Upper lobe of left lung (tissue), 6 donors: ENCODE results near the gene MMP15. TPM values are rescaled to one million over a fixed set of nuclear protein-coding genes. Genes with fewer than 3 reads are reported as not detected.

Experiments
- ATAC-seq, 2 donors: fragments of 200-7000 bp; cut with Tn5 transposase; one replicate each; pipeline ENCODE4 v1.9.1; 2022; ENCODE audit warnings: mild to moderate bottlenecking in 2 of 2, moderate library complexity in 2 of 2; ENCODE audit not compliant: low FRiP score in 2 of 2
- DNase-seq, 2 donors: peaks; one replicate each; pipeline ENCODE4 v3.0.0-alpha.2; 2019 to 2020
- H3K27ac ChIP-seq, 4 donors: fragments of 200-600 bp; sonication (generic); one replicate each; pipeline ENCODE4 v1.5.1; 2016 to 2019
- H3K27me3 ChIP-seq, 4 donors: fragments of 200-600 bp; sonication (generic); one replicate each; pipeline ENCODE4 v1.5.1; 2017 to 2019
- H3K36me3 ChIP-seq, 4 donors: fragments of 200-600 bp; sonication (generic); one replicate each; pipeline ENCODE4 v1.5.1; 2016 to 2019
- H3K4me1 ChIP-seq, 4 donors: fragments of 200-600 bp; sonication (generic); one replicate each; pipeline ENCODE4 v1.5.1; 2018 to 2019
- H3K4me3 ChIP-seq, 4 donors: fragments of 200-600 bp; sonication (generic); one replicate each; pipeline ENCODE4 v1.5.1; 2017 to 2019; ENCODE audit warnings: mild to moderate bottlenecking in 2 of 4, moderate library complexity in 1 of 4
- H3K9me3 ChIP-seq, 4 donors: fragments of 200-600 bp; sonication (generic); one replicate each; pipeline ENCODE4 v1.5.1; 2018 to 2019
- EP300 ChIP-seq, 4 donors: sonication (generic); formaldehyde crosslinking; IDR thresholded peaks; one replicate each; pipeline ENCODE4 v1.5.1; 2017; ENCODE audit warnings: antibody characterized with exemption in 4 of 4, control low read depth in 2 of 4
- POLR2A ChIP-seq, 4 donors: fragments of 450-650 bp; IDR thresholded peaks; one replicate each; pipeline ENCODE4 v1.5.1; 2016 to 2017; ENCODE audit warnings: antibody characterized with exemption in 4 of 4, mild to moderate bottlenecking in 2 of 4
- POLR2AphosphoS5 ChIP-seq, 2 donors: sonication (generic); formaldehyde crosslinking; IDR thresholded peaks; one replicate each; pipeline ENCODE4 v1.5.1; 2017; ENCODE audit warnings: antibody characterized with exemption in 2 of 2
- WGBS, 2 donors: methylation state at CpG; one replicate each; pipeline ENCODE4 v1.1.5; 2017 to 2018; 5-methylcytosine and 5-hydroxymethylcytosine counted together
- total RNA-seq, 6 donors: library from RNA; depleted of rRNA in 4 of 6; stranded (reverse); fragments of >200 nt in 4 of 6; gene quantifications; one replicate each; pipeline versions ENCODE4 v1.1.0 to v1.2.1, GENCODE V29; 2016 to 2021
- TF ChIP-seq, protein P1 (sequence below), 6 experiments: fragments of 450-650 bp in 4 of 6; fragments of 200-600 bp in 2 of 6; sonication (generic) in 2 of 6; IDR thresholded peaks; one replicate each; pipeline ENCODE4 v1.5.1; 2016 to 2019; ENCODE audit warnings: antibody characterized with exemption in 6 of 6
- donor health status: DM: no; HTN: no; CAD: no; lungs with moderate emphysema.
- donor health status: DM: no; HTN: yes; CAD: no; lungs with severe emphysema.

The MMP15 gene
- total RNA-seq, 6 donors from 2014 or later: 14.7 to 30.5 (median 25.3) TPM

DNA sequence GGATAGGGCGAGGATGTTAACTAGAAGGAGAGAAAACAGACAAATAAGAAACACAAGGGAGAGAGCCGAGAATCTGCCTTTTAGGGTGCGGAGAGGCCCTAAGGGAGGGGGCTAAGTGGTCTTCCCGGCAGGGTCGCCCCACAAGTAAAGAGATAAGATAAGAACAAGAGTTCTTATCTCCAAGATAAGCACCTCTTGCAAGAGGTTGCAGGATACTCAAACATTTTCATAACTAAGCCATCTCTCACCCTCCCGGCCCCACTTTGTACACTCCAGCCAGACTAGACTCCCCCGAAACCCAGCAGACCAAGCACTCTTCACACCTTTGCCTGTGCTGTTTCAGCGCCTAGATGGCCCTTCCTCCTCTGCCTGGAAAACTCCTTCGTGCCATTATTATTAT is 39.4 kb upstream of the MMP15 start:
- Histone ChIP-seq H3K4me1 (peaks cover 8 to 19% (median 16%) of the 10 kb centered on the region in 4 donors), H3K4me3 (peak overlapping the region in 2 of 4 donors; percentile 65 to 75), H3K36me3 (no peaks in the 10 kb centered on the region), H3K9me3 (no peaks in the 10 kb centered on the region), H3K27ac (peak overlapping the region in 1 of 4 donors; percentile 73), H3K27me3 (no peaks in the 10 kb centered on the region)
- DNase-seq: no peak
- 45 to 65% methylated on average over 9 of the region's 9 CpGs for WGBS, 2 donors
- no peak for ATAC-seq
- TF ChIP-seq POLR2A (IDR thresholded peaks at IDR 0.05) (no peak), EP300 (IDR thresholded peaks at IDR 0.05) (no peak), POLR2AphosphoS5 (IDR thresholded peaks at IDR 0.05) (no peak)
- TF ChIP-seq, protein P1, sequence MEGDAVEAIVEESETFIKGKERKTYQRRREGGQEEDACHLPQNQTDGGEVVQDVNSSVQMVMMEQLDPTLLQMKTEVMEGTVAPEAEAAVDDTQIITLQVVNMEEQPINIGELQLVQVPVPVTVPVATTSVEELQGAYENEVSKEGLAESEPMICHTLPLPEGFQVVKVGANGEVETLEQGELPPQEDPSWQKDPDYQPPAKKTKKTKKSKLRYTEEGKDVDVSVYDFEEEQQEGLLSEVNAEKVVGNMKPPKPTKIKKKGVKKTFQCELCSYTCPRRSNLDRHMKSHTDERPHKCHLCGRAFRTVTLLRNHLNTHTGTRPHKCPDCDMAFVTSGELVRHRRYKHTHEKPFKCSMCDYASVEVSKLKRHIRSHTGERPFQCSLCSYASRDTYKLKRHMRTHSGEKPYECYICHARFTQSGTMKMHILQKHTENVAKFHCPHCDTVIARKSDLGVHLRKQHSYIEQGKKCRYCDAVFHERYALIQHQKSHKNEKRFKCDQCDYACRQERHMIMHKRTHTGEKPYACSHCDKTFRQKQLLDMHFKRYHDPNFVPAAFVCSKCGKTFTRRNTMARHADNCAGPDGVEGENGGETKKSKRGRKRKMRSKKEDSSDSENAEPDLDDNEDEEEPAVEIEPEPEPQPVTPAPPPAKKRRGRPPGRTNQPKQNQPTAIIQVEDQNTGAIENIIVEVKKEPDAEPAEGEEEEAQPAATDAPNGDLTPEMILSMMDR (IDR thresholded peaks at IDR 0.05): no peak

DNA sequence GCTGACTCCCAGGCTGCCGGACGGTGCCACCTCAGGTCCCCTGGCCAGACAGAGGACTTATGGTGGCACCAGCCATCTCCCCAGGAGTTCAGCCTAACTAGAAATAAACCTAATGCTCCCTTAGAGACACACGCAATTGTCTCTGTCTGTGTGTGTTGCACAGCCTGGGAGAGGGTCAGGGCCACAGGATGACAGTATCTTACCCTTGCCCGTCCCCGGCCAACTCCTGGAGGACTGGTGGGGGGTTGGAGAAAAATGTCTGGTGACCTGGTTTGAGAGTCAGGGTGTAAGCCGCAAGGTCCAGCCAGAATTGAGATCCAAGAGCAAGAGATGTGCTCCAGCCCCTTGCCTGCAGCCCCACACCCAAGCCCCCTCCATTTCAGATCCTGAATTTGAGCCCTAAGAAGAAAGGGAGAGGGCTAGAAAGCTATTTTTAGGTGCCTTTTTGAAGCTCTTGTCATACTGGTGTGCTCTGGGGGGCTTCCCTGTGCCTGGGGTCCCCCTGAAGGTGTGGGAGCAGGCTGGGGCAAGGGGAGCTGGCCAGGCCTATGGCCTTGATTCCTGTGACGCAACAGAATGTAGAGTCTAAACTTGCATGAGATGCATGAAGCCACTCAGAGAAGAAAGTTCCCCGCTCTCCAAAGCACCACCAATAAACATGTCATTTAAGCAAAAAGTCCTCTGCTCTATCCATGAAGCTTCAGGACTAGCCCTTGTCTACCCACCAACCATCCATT is 37.9 kb upstream of the MMP15 start:
- H3K27ac ChIP-seq: no peak overlapping the region
- no peaks in the 10 kb centered on the region for H3K27me3 ChIP-seq
- H3K36me3 ChIP-seq: no peaks in the 10 kb centered on the region
- 91 to 95% methylated on average over 4 to 8 of the region's 8 CpGs for WGBS, 2 donors
- ATAC-seq (no peak), DNase-seq (no peak)
- TF ChIP-seq POLR2A (IDR thresholded peaks at IDR 0.05) (no peak), EP300 (IDR thresholded peaks at IDR 0.05) (no peak)
- TF ChIP-seq, protein P1 (IDR thresholded peaks at IDR 0.05): no peak
- no peak overlapping the region for H3K4me3 ChIP-seq
- peaks cover 11 to 21% (median 18%) of the 10 kb centered on the region in 4 donors for H3K4me1 ChIP-seq
- no peaks in the 10 kb centered on the region for H3K9me3 ChIP-seq

DNA sequence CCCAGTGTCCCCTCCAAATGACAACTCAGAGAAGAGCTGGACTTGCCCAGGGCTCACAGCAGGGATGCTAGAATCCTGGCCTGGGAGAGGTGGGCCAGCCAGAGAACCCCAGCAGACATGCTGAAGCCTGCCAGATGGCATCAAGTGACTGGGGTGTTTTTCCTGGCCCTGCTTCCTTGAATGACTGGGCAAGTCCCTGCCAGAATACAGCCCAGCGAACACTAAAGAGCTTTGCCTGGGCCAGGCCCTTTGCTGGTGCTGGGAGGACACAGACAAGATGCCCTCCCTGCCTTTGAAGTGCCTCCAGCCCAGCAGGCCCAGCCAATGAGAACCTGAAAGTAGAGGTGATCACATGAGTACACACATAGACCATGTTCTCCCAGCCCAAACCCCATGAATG is 36.6 kb upstream of the MMP15 start:
- Histone ChIP-seq H3K36me3 (peaks cover 0 to 2% (median 0%) of the 10 kb centered on the region in 4 donors), H3K9me3 (no peaks in the 10 kb centered on the region), H3K4me3 (no peak overlapping the region), H3K4me1 (peaks cover 21 to 32% (median 26%) of the 10 kb centered on the region in 4 donors), H3K27me3 (no peaks in the 10 kb centered on the region), H3K27ac (no peak overlapping the region)
- no peak for ATAC-seq
- TF ChIP-seq POLR2AphosphoS5 (IDR thresholded peaks at IDR 0.05): no peak
- no peak for TF ChIP-seq EP300 (IDR thresholded peaks at IDR 0.05)
- TF ChIP-seq POLR2A (IDR thresholded peaks at IDR 0.05): no peak
- TF ChIP-seq, protein P1 (IDR thresholded peaks at IDR 0.05): no peak
- WGBS, 2 donors: 43% methylated on average over 1 of the region's 1 CpG; no CpG with 5 or more reads in 1 of the 2 donors
- DNase-seq: peak in 1 of 2 donors; percentile 26

DNA sequence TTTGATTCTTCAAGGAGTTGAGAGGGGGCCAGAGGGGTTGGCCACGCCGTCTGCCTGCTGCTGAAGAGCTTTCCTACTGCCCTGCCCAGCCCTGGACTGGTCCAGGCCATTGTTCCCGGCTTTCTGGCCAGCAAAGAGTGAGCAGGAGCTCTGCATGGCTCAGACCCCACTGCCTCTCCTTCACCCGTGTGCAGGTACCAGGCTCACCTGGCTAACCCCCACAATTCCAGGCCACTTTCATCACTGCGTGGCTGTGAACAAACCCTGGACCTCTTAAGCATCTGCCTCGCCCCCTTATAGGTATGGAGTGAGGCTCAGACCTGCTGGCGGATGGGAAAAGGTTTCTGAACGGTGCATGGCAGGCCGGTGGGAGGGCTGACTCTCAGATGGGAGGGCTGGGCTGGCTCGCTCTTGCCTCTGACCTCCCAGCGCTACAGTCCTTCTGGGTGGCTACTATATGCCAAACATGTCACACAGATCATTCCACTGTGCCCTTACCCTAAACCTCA is 33.9 kb upstream of the MMP15 start:
- Histone ChIP-seq H3K4me3 (no peak overlapping the region), H3K9me3 (no peaks in the 10 kb centered on the region), H3K4me1 (peaks cover 24 to 34% (median 31%) of the 10 kb centered on the region in 4 donors), H3K36me3 (peaks cover 5 to 26% (median 13%) of the 10 kb centered on the region in 4 donors), H3K27me3 (no peaks in the 10 kb centered on the region), H3K27ac (peak overlapping the region in 1 of 4 donors; percentile 79)
- no peak for DNase-seq
- TF ChIP-seq, protein P1 (IDR thresholded peaks at IDR 0.05): no peak
- TF ChIP-seq POLR2A (IDR thresholded peaks at IDR 0.05) (no peak), POLR2AphosphoS5 (IDR thresholded peaks at IDR 0.05) (no peak), EP300 (IDR thresholded peaks at IDR 0.05) (no peak)
- 79 to 86% methylated on average over 4 to 11 of the region's 11 CpGs for WGBS, 2 donors
- ATAC-seq: no peak
